Stimulated activated CD4-positive, alpha-beta T cell treated with anti-CD3 and anti-CD28 coated beads, Interleukin-12 subunit alpha, Interleukin-12 subunit beta, amount 100 ng/mL, for 48 hours (primary cell): Measurements from ENCODE around the gene CCDC85A.

Experiments used
- DNase-seq, 3 donors: peaks; one replicate each; pipeline ENCODE4 v3.0.0-alpha.2; 2020; ENCODE audit warnings: low read depth in 2 of 3, low spot score in 1 of 3

The CCDC85A gene

GRCh38 chr2:56295666-56296065, 111.9 kb downstream of the CCDC85A start:
- DNase-seq, result no peak

- DNase-seq, result no peak
Observed at GRCh38 chr2:56297671-56298070, 113.9 kb downstream of the CCDC85A start.

GRCh38 chr2:56299171-56299691, 115.4 kb downstream of the CCDC85A start:
- DNase-seq, result no peak

GRCh38 chr2:56309626-56310170, 125.9 kb downstream of the CCDC85A start:
- DNase-seq, result no peak

- DNase-seq, result no peak
Observed at GRCh38 chr2:56313500-56313921, 129.7 kb downstream of the CCDC85A start.

- DNase-seq, result no peak
Observed at GRCh38 chr2:56314371-56314770, 130.6 kb downstream of the CCDC85A start.

- DNase-seq, result no peak
Observed at GRCh38 chr2:56314796-56315195, 131.0 kb downstream of the CCDC85A start.

GRCh38 chr2:56315376-56315775, 131.6 kb downstream of the CCDC85A start:
- DNase-seq, result no peak

- DNase-seq, result no peak
Observed at GRCh38 chr2:56316011-56316410, 132.2 kb downstream of the CCDC85A start.

- no peak for DNase-seq
Observed at GRCh38 chr2:56318147-56318546, 134.4 kb downstream of the CCDC85A start.

GRCh38 chr2:56325661-56326345, 142.0 kb downstream of the CCDC85A start:
- DNase-seq, result no peak

GRCh38 chr2:56326346-56326741, 142.6 kb downstream of the CCDC85A start:
- DNase-seq, result no peak

GRCh38 chr2:56331810-56332209, 148.0 kb downstream of the CCDC85A start:
- no peak for DNase-seq

- no peak for DNase-seq
Observed at GRCh38 chr2:56333812-56334485, 150.2 kb downstream of the CCDC85A start.

GRCh38 chr2:56334622-56335021, 150.8 kb downstream of the CCDC85A start:
- no peak for DNase-seq

GRCh38 chr2:56335101-56335500, 151.3 kb downstream of the CCDC85A start:
- no peak for DNase-seq

- DNase-seq, result no peak
Observed at GRCh38 chr2:56337342-56337741, 153.6 kb downstream of the CCDC85A start.

GRCh38 chr2:56338232-56338631, 154.4 kb downstream of the CCDC85A start:
- no peak for DNase-seq

- no peak for DNase-seq
Observed at GRCh38 chr2:56344771-56345170, 161.0 kb downstream of the CCDC85A start.

- no peak for DNase-seq
Observed at GRCh38 chr2:56347881-56348280, 164.1 kb downstream of the CCDC85A start.

GRCh38 chr2:56348392-56349210, 164.8 kb downstream of the CCDC85A start:
- DNase-seq, result no peak
